HG03025 (cell line): ENCODE measurements around the gene NRCAM.
A peak's percentile ranks its signal among the peaks of the same experiment; 100 is the strongest.
"Not testable (repeated sequence)": the region's sequence is repeated elsewhere in the genome, so short reads cannot be mapped to it uniquely, and the experiment has no call there.

ENCODE experiments used
- ATAC-seq: cut with Tn5 transposase; IDR thresholded peaks from one replicate; pipeline ENCODE4 v1.9.1; 2021; ENCODE audit warnings: mild to moderate bottlenecking, moderate library complexity; ENCODE audit not compliant: unreplicated experiment, low FRiP score

Gene NRCAM

GRCh38 chr7:108360058-108360800 lies 96.0 kb downstream of the NRCAM start:
- no peak for ATAC-seq

GRCh38 chr7:108358553-108358952 lies 97.7 kb downstream of the NRCAM start:
- no peak for ATAC-seq

- no peak for ATAC-seq
These were observed 104.5 kb downstream of the NRCAM start for GRCh38 chr7:108351729-108352131.

- ATAC-seq, result no peak
These were observed 107.3 kb downstream of the NRCAM start for GRCh38 chr7:108348913-108349312.

- no peak for ATAC-seq
These were observed 108.6 kb downstream of the NRCAM start for GRCh38 chr7:108347616-108348015.

- ATAC-seq, result no peak
These were observed 110.4 kb downstream of the NRCAM start for GRCh38 chr7:108345710-108346336.

GRCh38 chr7:108340856-108341411 lies 115.3 kb downstream of the NRCAM start:
- no peak for ATAC-seq

GRCh38 chr7:108340406-108340805 lies 115.8 kb downstream of the NRCAM start:
- ATAC-seq, result not testable (repeated sequence)

GRCh38 chr7:108335269-108335918 lies 120.8 kb downstream of the NRCAM start:
- ATAC-seq, result no peak

GRCh38 chr7:108332937-108333336 lies 123.3 kb downstream of the NRCAM start:
- no peak for ATAC-seq

GRCh38 chr7:108331971-108332370 lies 124.3 kb downstream of the NRCAM start:
- ATAC-seq, result no peak

- no peak for ATAC-seq
These were observed 126.0 kb downstream of the NRCAM start for GRCh38 chr7:108330227-108330626.

- ATAC-seq, result no peak
These were observed 126.7 kb downstream of the NRCAM start for GRCh38 chr7:108329514-108329913.

GRCh38 chr7:108328174-108328651 lies 128.0 kb downstream of the NRCAM start:
- peak; percentile 81 for ATAC-seq

GRCh38 chr7:108327353-108327752 lies 128.9 kb downstream of the NRCAM start:
- ATAC-seq, result peak; percentile 42

GRCh38 chr7:108326938-108327337 lies 129.3 kb downstream of the NRCAM start:
- ATAC-seq, result no peak

- ATAC-seq, result no peak
These were observed 131.9 kb downstream of the NRCAM start for GRCh38 chr7:108324053-108325038.

GRCh38 chr7:108322925-108323832 lies 133.1 kb downstream of the NRCAM start:
- ATAC-seq, result no peak

GRCh38 chr7:108322046-108322445 lies 134.2 kb downstream of the NRCAM start:
- ATAC-seq, result no peak
